ENCODE results near the gene ARL16.

- no peak for TF ChIP-seq RAD21 (IDR thresholded peaks at IDR 0.05; ENCODE audit: low read depth)
- no peak for TF ChIP-seq SIN3A (IDR thresholded peaks at IDR 0.05; ENCODE audit: low read depth)
- TF ChIP-seq POLR2AphosphoS5 (IDR thresholded peaks at IDR 0.05; ENCODE audit: low read depth, low read length): no peak
These were observed 15.8 kb downstream of the ARL16 start for GRCh38 chr17:81667754-81668153.
